Colonic mucosa (tissue), 4 donors: ENCODE measurements around the gene KIR3DL3. TPM values are rescaled to one million over a fixed set of nuclear protein-coding genes. Genes with fewer than 3 reads are reported as not detected.
"Not testable (repeated sequence)": the region's sequence is repeated elsewhere in the genome, so short reads cannot be mapped to it uniquely, and the experiment has no call there.

ENCODE experiments used
- DNase-seq: peaks from one replicate; pipeline ENCODE4 v3.0.0-alpha.2; 2020
- H3K27ac ChIP-seq: fragments of 200-600 bp; one replicate; pipeline ENCODE4 v1.8.0; 2021
- H3K27me3 ChIP-seq: fragments of 200-600 bp; one replicate; pipeline ENCODE4 v1.8.0; 2021
- H3K36me3 ChIP-seq: fragments of 200-600 bp; one replicate; pipeline ENCODE4 v1.8.0; 2021
- H3K4me1 ChIP-seq: fragments of 200-600 bp; one replicate; pipeline ENCODE4 v1.8.0; 2021; ENCODE audit warnings: mild to moderate bottlenecking
- H3K4me3 ChIP-seq: fragments of 200-600 bp; one replicate; pipeline ENCODE4 v1.8.0; 2021
- H3K9ac ChIP-seq, 2 donors: one replicate each; pipeline ENCODE4 v1.7.0; 2013; ENCODE audit warnings: control low read depth in 2 of 2, low read depth in 2 of 2, low read length in 2 of 2
- H3K9me3 ChIP-seq: fragments of 200-600 bp; one replicate; pipeline ENCODE4 v1.8.0; 2021
- intact Hi-C: fragments of 100-400 bp; cut with DNase I; formaldehyde crosslinking; loops from one replicate; pipeline ENCODE4 v1.14.1; 2022
- total RNA-seq, 2 donors: library from RNA; stranded (reverse); fragmentation: NEBNext Ultra II Directional in 1 of 2; extraction: Animal tissue kit (Norgen Biotek cat#: 25700) in 1 of 2; gene quantifications; one replicate each; pipeline ENCODE4 v1.2.1, GENCODE V29; 2021
- TF ChIP-seq, protein P1 (sequence below): fragments of 200-600 bp; IDR thresholded peaks from one replicate; pipeline ENCODE4 v1.8.0; 2022; ENCODE audit warnings: antibody characterized with exemption, mild to moderate bottlenecking
- donor health status: healthy.
- donor health status: DM: no; HTN: no; CAD: no.
- donor health status: DM: no; HTN: no; CAD: no.

Gene KIR3DL3
- total RNA-seq, 2 donors from 2014 or later, result not detected

DNA sequence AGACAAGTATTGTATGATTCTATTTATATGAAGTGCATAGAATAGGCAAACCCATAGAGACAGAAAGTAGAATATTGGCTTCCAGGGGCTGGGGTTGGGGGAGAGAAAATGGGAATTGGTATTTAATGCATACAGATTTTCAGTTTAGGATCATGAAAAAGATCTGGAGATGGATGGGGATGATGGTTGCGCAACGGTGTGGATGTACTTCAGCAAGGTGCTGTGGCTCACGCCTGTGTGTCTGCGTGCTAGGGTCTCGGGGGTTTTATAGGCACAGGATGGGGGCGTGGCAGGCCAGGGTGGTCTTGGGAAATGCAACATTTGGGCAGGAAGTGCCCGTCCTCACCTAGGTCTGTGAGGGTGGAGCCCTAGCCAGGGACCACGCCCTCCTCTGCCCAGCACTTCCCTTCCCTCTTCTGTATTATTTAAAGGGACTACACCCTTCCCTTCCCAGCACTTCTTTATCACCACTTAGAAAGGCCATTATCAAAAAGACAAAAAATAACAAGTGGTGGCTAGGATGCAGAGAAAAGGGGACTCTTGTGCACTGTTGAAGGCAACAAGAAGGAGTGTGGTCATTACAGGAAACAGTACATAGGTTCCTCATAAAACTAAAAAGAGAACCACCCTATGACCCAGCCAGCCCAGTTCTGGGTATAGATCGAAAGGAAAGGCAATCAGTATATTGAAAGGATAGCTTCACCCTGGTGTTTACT, 32.5 kb upstream of the KIR3DL3 start:
- Histone ChIP-seq H3K9me3 (no peaks in the 10 kb centered on the region), H3K27ac (no peak overlapping the region), H3K36me3 (no peaks in the 10 kb centered on the region), H3K4me1 (no peaks in the 10 kb centered on the region), H3K4me3 (no peak overlapping the region), H3K9ac (no peak overlapping the region), H3K27me3 (no peaks in the 10 kb centered on the region)
- intact Hi-C loops, result no loop called here
- TF ChIP-seq, protein P1, sequence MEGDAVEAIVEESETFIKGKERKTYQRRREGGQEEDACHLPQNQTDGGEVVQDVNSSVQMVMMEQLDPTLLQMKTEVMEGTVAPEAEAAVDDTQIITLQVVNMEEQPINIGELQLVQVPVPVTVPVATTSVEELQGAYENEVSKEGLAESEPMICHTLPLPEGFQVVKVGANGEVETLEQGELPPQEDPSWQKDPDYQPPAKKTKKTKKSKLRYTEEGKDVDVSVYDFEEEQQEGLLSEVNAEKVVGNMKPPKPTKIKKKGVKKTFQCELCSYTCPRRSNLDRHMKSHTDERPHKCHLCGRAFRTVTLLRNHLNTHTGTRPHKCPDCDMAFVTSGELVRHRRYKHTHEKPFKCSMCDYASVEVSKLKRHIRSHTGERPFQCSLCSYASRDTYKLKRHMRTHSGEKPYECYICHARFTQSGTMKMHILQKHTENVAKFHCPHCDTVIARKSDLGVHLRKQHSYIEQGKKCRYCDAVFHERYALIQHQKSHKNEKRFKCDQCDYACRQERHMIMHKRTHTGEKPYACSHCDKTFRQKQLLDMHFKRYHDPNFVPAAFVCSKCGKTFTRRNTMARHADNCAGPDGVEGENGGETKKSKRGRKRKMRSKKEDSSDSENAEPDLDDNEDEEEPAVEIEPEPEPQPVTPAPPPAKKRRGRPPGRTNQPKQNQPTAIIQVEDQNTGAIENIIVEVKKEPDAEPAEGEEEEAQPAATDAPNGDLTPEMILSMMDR, result no peak
- DNase-seq, result no peak

DNA sequence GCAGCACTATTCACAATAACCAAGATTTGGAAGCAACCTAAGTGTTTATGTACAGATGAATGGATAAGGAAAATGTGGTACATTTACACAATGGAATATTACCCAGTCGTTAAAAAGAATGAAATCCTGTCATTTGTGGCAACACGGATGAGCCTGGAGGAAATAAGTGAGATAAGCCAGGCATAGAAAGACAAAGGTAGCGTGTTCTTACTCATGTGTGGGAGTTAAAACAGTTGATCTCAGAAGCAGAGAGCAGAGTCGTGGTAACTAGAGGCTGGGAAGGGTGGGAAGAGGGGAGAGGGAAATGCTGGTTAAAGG, 32.0 kb upstream of the KIR3DL3 start:
- H3K27ac ChIP-seq, result no peak overlapping the region
- H3K36me3 ChIP-seq, result no peaks in the 10 kb centered on the region
- no peaks in the 10 kb centered on the region for H3K27me3 ChIP-seq
- H3K4me1 ChIP-seq, result no peaks in the 10 kb centered on the region
- no peaks in the 10 kb centered on the region for H3K9me3 ChIP-seq
- no peak for DNase-seq
- no peak overlapping the region for H3K9ac ChIP-seq
- TF ChIP-seq, protein P1, result no peak
- intact Hi-C loops, result no loop called here
- no peak overlapping the region for H3K4me3 ChIP-seq

DNA sequence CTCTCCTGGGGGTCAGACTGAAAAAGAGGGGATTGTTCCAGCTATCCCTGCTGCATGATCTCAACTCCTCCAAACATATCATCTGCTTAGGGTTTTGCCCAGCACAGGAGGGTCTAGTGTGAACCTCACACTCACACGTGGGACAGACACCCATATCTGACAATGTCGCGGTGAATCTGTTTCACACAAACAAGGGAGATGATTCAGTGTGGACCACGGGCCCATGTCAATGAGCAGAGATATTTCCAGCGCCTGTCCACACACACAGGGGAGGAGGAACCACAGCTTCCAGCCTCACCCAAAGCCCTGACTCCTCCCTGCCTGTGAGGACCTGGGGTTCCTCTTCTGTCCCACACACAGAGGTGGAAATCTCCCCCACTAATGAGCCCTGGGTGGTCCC, 29.6 kb upstream of the KIR3DL3 start:
- DNase-seq, result no peak
- H3K27me3 ChIP-seq, result no peaks in the 10 kb centered on the region
- no peak overlapping the region for H3K4me3 ChIP-seq
- TF ChIP-seq, protein P1, result no peak
- no peak overlapping the region for H3K9ac ChIP-seq
- H3K36me3 ChIP-seq, result no peaks in the 10 kb centered on the region
- no peak overlapping the region for H3K27ac ChIP-seq
- no peaks in the 10 kb centered on the region for H3K9me3 ChIP-seq
- no peaks in the 10 kb centered on the region for H3K4me1 ChIP-seq
- intact Hi-C loops, result no loop called here

DNA sequence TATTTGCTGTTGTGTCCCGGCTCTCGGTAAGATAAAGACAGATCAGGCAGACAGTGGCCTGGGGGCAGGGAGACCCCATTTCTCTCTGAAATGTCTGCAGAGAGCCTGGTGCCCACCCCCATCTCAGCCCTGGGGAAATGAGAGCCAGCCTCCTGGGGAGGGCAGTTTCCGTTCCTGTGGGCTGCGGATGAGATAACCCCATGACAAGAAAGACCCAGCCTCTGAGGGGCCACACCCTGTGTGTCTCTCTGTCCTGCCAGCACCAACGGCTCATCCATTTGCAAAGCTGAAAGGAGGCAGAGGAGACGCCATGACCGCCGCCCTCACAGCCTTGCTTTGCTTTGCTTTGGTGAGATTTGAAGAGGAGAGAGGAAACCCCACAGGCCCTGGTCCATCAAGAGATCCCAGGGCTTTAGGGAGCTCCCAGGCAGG, 28.1 kb upstream of the KIR3DL3 start:
- no peaks in the 10 kb centered on the region for H3K4me1 ChIP-seq
- H3K36me3 ChIP-seq, result no peaks in the 10 kb centered on the region
- no peaks in the 10 kb centered on the region for H3K27me3 ChIP-seq
- no peak overlapping the region for H3K27ac ChIP-seq
- TF ChIP-seq, protein P1, result no peak
- no peak for DNase-seq
- H3K9me3 ChIP-seq, result no peaks in the 10 kb centered on the region
- no peak overlapping the region for H3K4me3 ChIP-seq
- no peak overlapping the region for H3K9ac ChIP-seq
- intact Hi-C loops, result no loop called here

DNA sequence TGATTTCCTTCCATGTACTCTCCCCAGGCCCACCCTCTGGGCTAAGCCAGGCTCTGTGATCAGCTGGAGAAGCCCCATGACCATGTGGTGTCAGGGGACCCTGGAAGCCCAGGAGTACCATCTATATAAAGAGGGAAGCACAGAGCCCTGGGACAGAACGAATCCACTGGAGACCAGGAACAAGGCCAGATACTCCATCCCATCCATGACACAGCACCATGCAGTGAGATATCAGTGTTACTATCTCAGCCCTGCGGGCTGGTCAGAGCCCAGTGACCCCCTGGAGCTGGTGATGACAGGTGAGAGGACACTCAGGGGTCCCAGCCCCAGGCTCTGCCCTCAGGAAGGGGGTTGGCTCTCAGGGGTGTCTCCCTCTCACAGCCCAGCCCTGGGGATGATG, 27.5 kb upstream of the KIR3DL3 start:
- no peak for DNase-seq
- no peak overlapping the region for H3K4me3 ChIP-seq
- no peak overlapping the region for H3K9ac ChIP-seq
- intact Hi-C loops, result no loop called here
- H3K36me3 ChIP-seq, result no peaks in the 10 kb centered on the region
- H3K27me3 ChIP-seq, result no peaks in the 10 kb centered on the region
- H3K9me3 ChIP-seq, result no peaks in the 10 kb centered on the region
- no peak overlapping the region for H3K27ac ChIP-seq
- TF ChIP-seq, protein P1, result no peak
- H3K4me1 ChIP-seq, result no peaks in the 10 kb centered on the region

DNA sequence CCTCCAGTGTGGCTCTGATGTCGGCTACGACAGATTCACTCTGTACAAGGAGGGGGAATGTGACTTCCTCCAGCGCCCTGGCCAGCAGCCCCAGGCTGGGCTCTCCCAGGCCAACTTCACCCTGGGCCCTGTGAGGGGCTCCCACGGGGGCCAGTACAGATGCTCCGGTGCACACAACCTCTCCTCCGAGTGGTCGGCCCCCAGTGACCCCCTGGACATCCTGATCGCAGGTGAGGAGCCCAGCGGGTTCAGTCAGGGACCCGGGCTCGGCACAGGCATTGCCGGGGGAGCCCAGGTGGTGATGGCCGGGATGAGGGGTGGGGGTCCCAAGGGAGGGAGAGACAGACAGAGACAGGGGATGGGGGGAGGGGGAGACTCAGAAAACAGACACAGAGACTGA, 26.5 kb upstream of the KIR3DL3 start:
- H3K9me3 ChIP-seq, DNase-seq, H3K27ac ChIP-seq, intact Hi-C loops, H3K9ac ChIP-seq, H3K36me3 ChIP-seq, H3K27me3 ChIP-seq, H3K4me3 ChIP-seq, H3K4me1 ChIP-seq: not testable (repeated sequence)
